Adrenal gland (tissue), 19 donors: ENCODE measurements around the gene SLC22A5. TPM values are rescaled to one million over a fixed set of nuclear protein-coding genes. Genes with fewer than 3 reads are reported as not detected.

ENCODE experiments used
- DNase-seq, 7 donors: peaks; one replicate each; pipeline ENCODE4 v3.0.0-alpha.2; 2019 to 2020
- H3K27ac ChIP-seq, 5 donors: fragments of 200-600 bp; sonication (generic) in 4 of 5; 1 replicate in 3 of 5; 2 replicates in 2 of 5; pipeline versions ENCODE4 v1.5.1 to v1.8.0; 2016 to 2020; ENCODE audit warnings: mild to moderate bottlenecking in 1 of 5
- H3K27me3 ChIP-seq: fragments of 200-600 bp; 2 replicates; pipeline ENCODE4 v1.8.0; 2021
- H3K36me3 ChIP-seq, 2 donors: fragments of 200-600 bp; replicated peaks in 1 of 2; 1 replicate in 1 of 2; 2 replicates in 1 of 2; pipeline versions ENCODE4 v1.5.1 to v1.8.0; 2018 to 2022
- H3K4me1 ChIP-seq, 2 donors: fragments of 200-600 bp; replicated peaks in 1 of 2; 1 replicate in 1 of 2; 2 replicates in 1 of 2; pipeline versions ENCODE4 v1.5.1 to v1.8.0; 2018 to 2021
- H3K4me3 ChIP-seq, 4 donors: fragments of 200-600 bp; sonication (generic) in 3 of 4; one replicate each; pipeline ENCODE4 v1.5.1; 2016 to 2018
- H3K9me3 ChIP-seq, 3 donors: fragments of 200-600 bp; sonication (generic) in 1 of 3; replicated peaks in 1 of 3; 1 replicate in 2 of 3; 2 replicates in 1 of 3; pipeline versions ENCODE4 v1.5.1 to v1.8.0; 2016 to 2021
- POLR2A ChIP-seq, 2 donors: fragments of 450-650 bp; IDR thresholded peaks; one replicate each; pipeline ENCODE4 v1.6.1; 2017; ENCODE audit warnings: antibody characterized with exemption in 2 of 2, mild to moderate bottlenecking in 2 of 2, moderate library complexity in 1 of 2
- WGBS, 4 donors: extraction: QIAGEN DNeasy Blood & Tissue Kit in 2 of 4; methylation state at CpG; one replicate each; pipeline versions ENCODE4 v1.1.5 to v1.1.7; 2013 to 2017; 5-methylcytosine and 5-hydroxymethylcytosine counted together
- intact Hi-C, 2 donors: fragments of 100-400 bp; cut with DNase I; formaldehyde crosslinking; loops; one replicate each; pipeline versions ENCODE4 v1.14.1 to v1.15.0; 2022 to 2023
- long read RNA-seq, 10 donors: library from polyadenylated mRNA in 3 of 10; unstranded in 2 of 10; stranded (forward) in 1 of 10; transcript quantifications; one replicate each; pipeline ENCODE4 v2.0.0 and lab custom pipeline, GENCODE V29; 2021 to 2026
- polyA plus RNA-seq, 3 donors: library from polyadenylated mRNA; stranded (reverse); fragments of 200-250 nt in 2 of 3; fragments of 350-450 nt in 1 of 3; fragmentation: Illumina TruSeq in 1 of 3; extraction: RNeasy Lipid Tissue Mini Kit (QIAGEN cat#74804) in 1 of 3; gene quantifications; one replicate each; pipeline ENCODE4 v1.2.3, GENCODE V29; 2013 to 2014
- total RNA-seq, 9 donors: library from RNA; depleted of rRNA in 4 of 9; stranded (reverse); fragments of >200 nt in 4 of 9; fragments of 120-200 nt in 1 of 9; fragmentation: NEBNext Ultra II Directional in 1 of 9; extraction: Animal tissue kit (Norgen Biotek cat#: 25700) in 1 of 9; gene quantifications; one replicate each; pipeline versions ENCODE4 v1.1.0 to v1.2.4, GENCODE V29; 2013 to 2023
- TF ChIP-seq, protein P1 (sequence below), 6 experiments: fragments of 450-650 bp in 4 of 6; fragments of 200-600 bp in 2 of 6; sonication (generic) in 1 of 6; IDR thresholded peaks; 1 replicate in 5 of 6; 2 replicates in 1 of 6; pipeline versions ENCODE4 v1.5.1 to v1.8.0; 2016 to 2021; ENCODE audit warnings: antibody characterized with exemption in 6 of 6, mild to moderate bottlenecking in 2 of 6, moderate library complexity in 1 of 6
- donor health status: healthy with polysubstance abuse.
- donor health status: Bipolar disorder and iron deficiency.
- donor health status: DM: yes; HTN: yes; CAD: no.
- donor health status: DM: no; HTN: no; CAD: no.
- donor health status: DM: no; HTN: no; CAD: no.
- donor health status: DM: yes; HTN: yes; CAD: no.

Gene SLC22A5
- total RNA-seq = 10 to 100 TPM in 8 of 9 donors, 1 to 10 TPM in 1; 4.4 to 24.1 (median 14.8) TPM
- 10 to 100 TPM in 1 of 3 donors, 1 to 10 TPM in 2; 9.6 to 12.6 (median 9.8) TPM for polyA plus RNA-seq
- long read RNA-seq, donor 1, partial matches to known transcripts = 0 of 1 reads
- long read RNA-seq, donor 1, other reads (novel, unspliced or antisense) = 0 of 1 reads
- long read RNA-seq, donor 2, partial matches to known transcripts = 0 of 1 reads
- long read RNA-seq, donor 2, other reads (novel, unspliced or antisense) = 0 of 1 reads
- long read RNA-seq, donor 3, partial matches to known transcripts = 0 of 1 reads
- long read RNA-seq, donor 3, other reads (novel, unspliced or antisense) = 0 of 1 reads
- long read RNA-seq, donor 4, partial matches to known transcripts = 0 of 9 reads
- long read RNA-seq, donor 4, other reads (novel, unspliced or antisense) = 6 of 9 reads
- long read RNA-seq, donor 5, transcript SLC22A5-201 (10 exons, 3,237 nt) = major isoform, 35 of 43 reads
- long read RNA-seq, donor 5, partial matches to known transcripts = 1 of 43 reads
- long read RNA-seq, donor 5, other reads (novel, unspliced or antisense) = 7 of 43 reads
- long read RNA-seq, donor 6, partial matches to known transcripts = 0 of 4 reads
- long read RNA-seq, donor 6, other reads (novel, unspliced or antisense) = 3 of 4 reads
- long read RNA-seq, donor 7, partial matches to known transcripts = 0 of 2 reads
- long read RNA-seq, donor 7, other reads (novel, unspliced or antisense) = 0 of 2 reads
- long read RNA-seq, donor 8, partial matches to known transcripts = 0 of 1 reads
- long read RNA-seq, donor 8, other reads (novel, unspliced or antisense) = 0 of 1 reads
- long read RNA-seq, donor 9, partial matches to known transcripts = 0 of 2 reads
- long read RNA-seq, donor 9, other reads (novel, unspliced or antisense) = 0 of 2 reads
- long read RNA-seq, donor 10 = 0 reads

GRCh38 chr5:132369474-132370180 lies at the start of gene SLC22A5:
Gene SLC22A5, plus strand, starts transcription at chr5:132369710. Its CDS starts 263 bp downstream, at chr5:132369973.
- TF ChIP-seq POLR2A (IDR thresholded peaks at IDR 0.05) = peak; percentile 53 to 75
- TF ChIP-seq, protein P1, sequence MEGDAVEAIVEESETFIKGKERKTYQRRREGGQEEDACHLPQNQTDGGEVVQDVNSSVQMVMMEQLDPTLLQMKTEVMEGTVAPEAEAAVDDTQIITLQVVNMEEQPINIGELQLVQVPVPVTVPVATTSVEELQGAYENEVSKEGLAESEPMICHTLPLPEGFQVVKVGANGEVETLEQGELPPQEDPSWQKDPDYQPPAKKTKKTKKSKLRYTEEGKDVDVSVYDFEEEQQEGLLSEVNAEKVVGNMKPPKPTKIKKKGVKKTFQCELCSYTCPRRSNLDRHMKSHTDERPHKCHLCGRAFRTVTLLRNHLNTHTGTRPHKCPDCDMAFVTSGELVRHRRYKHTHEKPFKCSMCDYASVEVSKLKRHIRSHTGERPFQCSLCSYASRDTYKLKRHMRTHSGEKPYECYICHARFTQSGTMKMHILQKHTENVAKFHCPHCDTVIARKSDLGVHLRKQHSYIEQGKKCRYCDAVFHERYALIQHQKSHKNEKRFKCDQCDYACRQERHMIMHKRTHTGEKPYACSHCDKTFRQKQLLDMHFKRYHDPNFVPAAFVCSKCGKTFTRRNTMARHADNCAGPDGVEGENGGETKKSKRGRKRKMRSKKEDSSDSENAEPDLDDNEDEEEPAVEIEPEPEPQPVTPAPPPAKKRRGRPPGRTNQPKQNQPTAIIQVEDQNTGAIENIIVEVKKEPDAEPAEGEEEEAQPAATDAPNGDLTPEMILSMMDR (IDR thresholded peaks at IDR 0.05) = peak in 1 of 6 experiments; percentile 14
- Histone ChIP-seq H3K9me3 (no peaks in the 10 kb centered on the region), H3K4me3 (peak within 1 kb of the TSS; percentile 2 to 75 (median 67)), H3K36me3 (no peaks in the 10 kb centered on the region), H3K27me3 (no peaks in the 10 kb centered on the region), H3K27ac (peak within 1 kb of the TSS; percentile 30 to 91 (median 86)), H3K4me1 (peaks cover 20 to 41% of the 10 kb centered on the region in 2 donors)
- intact Hi-C loops = loop anchor here in 1 of 2 donors (10.0 kb wide), 1 partner anchor 75 kb away; the partner anchor contains the start of gene SLC22A4
- WGBS, 4 donors = 0 to 3% (median 0%) methylated on average over 8 to 83 of the region's 83 CpGs
- DNase-seq = peak; percentile 61 to 78 (median 73)

DNA sequence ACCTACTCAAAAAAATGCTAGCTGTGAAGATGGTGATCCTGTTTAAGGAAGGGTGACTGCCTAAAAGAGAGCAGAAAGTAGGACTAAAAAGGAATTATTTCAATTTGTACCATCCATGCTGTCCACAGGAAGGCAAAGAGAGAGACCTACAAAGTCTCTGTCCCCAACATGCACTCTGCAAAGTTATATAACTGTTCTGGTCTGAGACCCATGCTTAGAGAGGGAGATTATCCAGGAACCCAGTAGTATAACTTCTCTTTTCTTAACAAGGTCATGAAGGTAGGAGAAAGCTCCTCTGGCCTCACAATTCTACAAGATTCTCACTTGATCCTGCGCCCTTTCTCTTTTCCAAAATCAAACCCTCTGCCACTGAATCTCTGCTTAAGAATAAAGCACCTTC lies 49.5 kb upstream of the SLC22A5 start:
- no peaks in the 10 kb centered on the region for H3K27me3 ChIP-seq
- H3K36me3 ChIP-seq = no peaks in the 10 kb centered on the region
- no peak overlapping the region for H3K27ac ChIP-seq
- no peaks in the 10 kb centered on the region for H3K9me3 ChIP-seq
- 89 to 100% (median 94%) methylated on average over 1 of the region's 1 CpG for WGBS, 4 donors
- H3K4me1 ChIP-seq = no peaks in the 10 kb centered on the region
- intact Hi-C loops = no loop called here
- H3K4me3 ChIP-seq = no peak overlapping the region
- no peak for DNase-seq
- no peak for TF ChIP-seq POLR2A (IDR thresholded peaks at IDR 0.05)
- TF ChIP-seq, protein P1 (IDR thresholded peaks at IDR 0.05) = no peak

DNA sequence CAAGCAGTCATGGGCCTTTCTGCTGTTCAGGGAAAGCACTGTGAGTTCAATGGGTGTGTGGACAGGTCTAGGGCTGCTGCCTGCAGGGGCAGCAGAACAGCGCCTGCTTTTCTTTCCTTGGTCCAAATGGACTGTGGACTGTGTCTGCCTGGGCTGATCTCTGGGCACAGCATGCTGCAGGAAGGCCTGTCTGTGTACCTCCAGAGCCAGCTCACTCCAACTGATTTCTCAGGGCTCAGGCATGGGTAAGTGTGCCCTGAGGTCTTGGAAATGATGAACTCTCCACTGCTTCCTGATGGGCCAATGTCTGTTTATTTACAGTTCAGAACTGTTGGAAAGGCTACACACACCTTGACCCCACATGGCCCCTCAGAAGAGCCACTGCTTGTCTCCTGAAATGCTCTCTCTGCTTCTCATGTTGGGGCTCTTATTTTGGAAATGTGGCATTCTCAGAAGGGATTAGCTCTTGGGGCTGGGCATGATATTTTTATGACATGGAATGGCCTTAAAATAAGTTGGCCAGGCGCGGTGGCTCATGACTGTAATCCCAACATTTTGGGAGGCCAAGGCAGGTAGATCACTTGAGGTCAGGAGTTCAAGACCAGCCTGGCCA lies 48.3 kb upstream of the SLC22A5 start:
- Histone ChIP-seq H3K36me3 (no peaks in the 10 kb centered on the region), H3K4me3 (no peak overlapping the region), H3K27me3 (no peaks in the 10 kb centered on the region), H3K27ac (no peak overlapping the region), H3K9me3 (no peaks in the 10 kb centered on the region), H3K4me1 (no peaks in the 10 kb centered on the region)
- 94 to 100% (median 98%) methylated on average over 2 to 3 of the region's 3 CpGs for WGBS, 4 donors
- intact Hi-C loops = no loop called here
- TF ChIP-seq, protein P1 (IDR thresholded peaks at IDR 0.05) = no peak
- no peak for TF ChIP-seq POLR2A (IDR thresholded peaks at IDR 0.05)
- DNase-seq = no peak
